ENCODE results near the gene PSORS1C2. TPM values are rescaled to one million over a fixed set of nuclear protein-coding genes. Genes with fewer than 3 reads are reported as not detected.

The PSORS1C2 gene
- total RNA-seq, 4 donors from 2014 or later: 0.91 TPM; not detected in 3

DNA sequence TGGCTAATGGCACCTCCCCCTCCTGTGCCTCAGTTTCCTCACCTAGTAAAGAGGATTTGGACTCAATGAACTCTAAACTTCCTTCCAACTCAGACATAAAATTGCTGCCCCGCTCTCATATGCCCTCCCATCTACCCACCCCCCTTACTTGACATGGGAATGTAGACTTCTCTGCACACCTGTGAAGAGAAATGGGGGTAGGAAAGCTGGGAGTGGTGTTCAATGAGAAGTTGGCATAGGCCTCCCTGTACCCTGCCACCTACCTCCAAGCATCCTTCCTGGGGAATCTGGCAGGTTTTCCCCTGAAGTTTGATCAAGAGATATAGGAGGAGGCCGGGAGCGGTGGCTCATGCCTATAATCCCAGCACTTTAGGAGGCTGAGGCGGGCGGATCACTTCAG is 35.5 kb upstream of the PSORS1C2 start:
- Histone ChIP-seq H3K4me3 (no peak overlapping the region), H3K27me3 (no peaks in the 10 kb centered on the region), H3K27ac (no peak overlapping the region), H3K4me1 (peaks cover 0 to 25% (median 0%) of the 10 kb centered on the region in 3 donors), H3K9me3 (no peaks in the 10 kb centered on the region), H3K36me3 (peaks cover 0 to 21% (median 0%) of the 10 kb centered on the region in 3 donors)
- intact Hi-C loops (cut with DNase I): no loop called here
- TF ChIP-seq POLR2A (IDR thresholded peaks at IDR 0.05): no peak
- no peak for TF ChIP-seq CTCF (IDR thresholded peaks at IDR 0.05)
- WGBS, 2 donors: 77 to 100% methylated on average over 1 to 5 of the region's 5 CpGs
- no peak for DNase-seq

DNA sequence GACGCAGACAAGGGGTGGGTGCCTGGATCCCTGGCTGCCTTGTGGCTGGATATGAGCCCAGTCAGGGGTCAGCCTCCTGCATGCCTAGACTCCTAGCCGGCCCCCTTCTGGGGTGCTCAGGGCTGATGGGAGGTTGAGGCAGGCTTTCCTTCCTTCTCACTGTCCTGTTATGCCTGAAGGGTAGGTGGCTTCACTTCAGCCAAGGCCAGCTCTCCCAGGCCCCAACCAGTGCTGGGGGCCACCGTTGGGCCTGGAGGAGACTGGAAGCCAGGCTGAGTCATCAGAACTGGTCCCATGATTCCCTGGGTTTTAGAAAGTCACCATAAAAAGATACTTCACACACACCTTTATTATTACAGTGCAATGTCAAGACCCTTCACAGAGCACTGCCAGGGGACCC is 34.5 kb upstream of the PSORS1C2 start:
- intact Hi-C loops (cut with DNase I): no loop called here
- H3K9me3 ChIP-seq: no peaks in the 10 kb centered on the region
- TF ChIP-seq CTCF (IDR thresholded peaks at IDR 0.05): no peak
- no peak for TF ChIP-seq POLR2A (IDR thresholded peaks at IDR 0.05)

GRCh38 chr6:31172973-31173384 is 34.1 kb upstream of the PSORS1C2 start:
- intact Hi-C loops (cut with DNase I): no loop called here
- DNase-seq: no peak
- TF ChIP-seq CTCF (IDR thresholded peaks at IDR 0.05) (no peak), POLR2A (IDR thresholded peaks at IDR 0.05) (no peak)
- Histone ChIP-seq H3K36me3 (peaks cover 0 to 21% (median 0%) of the 10 kb centered on the region in 3 donors), H3K27ac (no peak overlapping the region), H3K4me1 (peaks cover 0 to 16% (median 0%) of the 10 kb centered on the region in 3 donors), H3K27me3 (no peaks in the 10 kb centered on the region), H3K4me3 (no peak overlapping the region), H3K9me3 (no peaks in the 10 kb centered on the region)
- WGBS, 2 donors: 71 to 81% methylated on average over 2 to 3 of the region's 5 CpGs

More for the DNA sequence above, 34.5 kb upstream of the PSORS1C2 start:
- no peaks in the 10 kb centered on the region for H3K27me3 ChIP-seq
- peaks cover 0 to 21% (median 0%) of the 10 kb centered on the region in 3 donors for H3K36me3 ChIP-seq
- 83% methylated on average over 2 of the region's 3 CpGs; no CpG with 5 or more reads in 1 of the 2 donors for WGBS, 2 donors
- no peak overlapping the region for H3K27ac ChIP-seq
- DNase-seq: no peak
- H3K4me3 ChIP-seq: no peak overlapping the region
- peaks cover 0 to 18% (median 0%) of the 10 kb centered on the region in 3 donors for H3K4me1 ChIP-seq

DNA sequence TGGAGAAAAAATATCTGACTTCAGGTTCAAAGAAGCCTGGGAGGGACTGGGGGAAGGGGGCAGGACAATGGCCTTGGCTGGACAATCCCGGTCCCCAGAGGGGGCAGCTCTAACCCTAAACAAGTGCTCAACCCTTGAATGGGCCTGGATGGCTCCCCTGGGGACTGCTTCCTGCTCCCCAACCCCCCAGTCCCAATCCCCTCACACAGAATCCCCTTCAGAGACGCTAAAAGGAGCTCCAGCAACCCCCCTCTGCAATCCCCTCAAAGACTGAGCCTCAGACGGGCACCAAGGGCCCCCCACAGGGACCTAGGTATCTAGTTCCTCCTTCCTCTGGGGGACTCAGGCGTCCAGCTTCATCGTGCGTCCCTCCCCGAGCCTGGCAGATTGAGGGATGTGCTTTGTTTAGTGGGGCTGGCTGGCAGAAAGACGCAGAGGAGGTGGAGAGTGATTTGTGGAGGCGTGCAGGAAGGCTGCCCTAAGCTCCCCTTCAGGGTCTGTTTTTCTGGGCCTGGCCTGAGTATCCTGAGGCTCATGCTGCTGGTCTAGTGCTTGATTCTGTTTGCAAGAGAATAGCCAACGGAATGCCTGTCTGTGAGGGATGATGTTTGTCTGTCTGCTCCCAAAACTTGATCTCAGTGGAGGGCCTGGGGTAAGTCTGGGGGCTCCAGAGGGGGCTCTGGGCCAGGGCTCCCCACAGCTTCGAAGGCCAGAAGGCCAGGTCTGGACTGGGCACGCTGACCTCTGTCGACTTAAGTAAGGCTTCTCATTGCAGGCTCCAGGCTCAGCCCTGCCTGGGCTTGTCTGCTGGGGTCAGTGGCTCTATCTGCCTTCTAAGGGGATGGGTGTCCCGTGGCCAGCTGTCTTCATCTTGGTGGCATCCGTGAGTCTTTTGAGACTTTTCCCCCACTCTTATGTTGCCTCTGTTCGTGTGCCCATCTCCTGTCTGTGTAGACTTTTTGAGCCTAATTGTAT is 33.4 kb upstream of the PSORS1C2 start:
- Histone ChIP-seq H3K4me1 (peaks cover 0 to 16% (median 0%) of the 10 kb centered on the region in 3 donors), H3K36me3 (peaks cover 0 to 21% (median 0%) of the 10 kb centered on the region in 3 donors), H3K27me3 (no peaks in the 10 kb centered on the region), H3K27ac (no peak overlapping the region), H3K9me3 (no peaks in the 10 kb centered on the region), H3K4me3 (no peak overlapping the region)
- intact Hi-C loops (cut with DNase I): no loop called here
- no peak for TF ChIP-seq POLR2A (IDR thresholded peaks at IDR 0.05)
- no peak for TF ChIP-seq CTCF (IDR thresholded peaks at IDR 0.05)
- 66 to 73% methylated on average over 6 to 14 of the region's 16 CpGs for WGBS, 2 donors
- no peak for DNase-seq
